Stimulated activated CD8-positive, alpha-beta memory T cell treated with anti-CD3 and anti-CD28 coated beads, Interleukin-7, amount 100 ng/mL, for 24 hours (primary cell): ENCODE results near the gene SNRPE.

Source experiments
- DNase-seq: peaks from one replicate; pipeline ENCODE4 v3.0.0-alpha.2; 2020; ENCODE audit warnings: low read depth

The SNRPE gene

GRCh38 chr1:203880606-203881005 is 19.2 kb downstream of the SNRPE start:
- no peak for DNase-seq

DNA sequence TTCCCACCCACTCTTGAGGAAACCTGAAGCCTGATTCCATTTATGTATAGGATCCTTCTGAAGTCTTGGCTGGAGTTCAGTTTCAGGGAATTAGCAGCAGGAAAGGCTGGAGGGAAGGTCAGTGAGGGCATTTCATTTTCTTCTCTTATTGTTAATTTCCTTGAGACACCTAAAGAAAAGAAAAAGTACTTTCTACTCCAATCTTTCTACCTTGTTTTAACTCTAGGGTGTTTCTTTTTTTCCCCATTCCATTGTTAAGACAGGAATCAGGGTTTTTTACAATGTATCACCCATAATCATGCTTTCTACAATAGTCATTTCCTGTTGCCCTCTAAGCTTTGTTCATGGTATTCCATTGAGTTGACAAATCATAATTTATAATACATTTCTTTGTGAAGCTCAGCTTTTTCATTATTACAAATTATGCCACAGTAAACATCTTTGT is 27.4 kb downstream of the SNRPE start:
- DNase-seq: no peak

DNA sequence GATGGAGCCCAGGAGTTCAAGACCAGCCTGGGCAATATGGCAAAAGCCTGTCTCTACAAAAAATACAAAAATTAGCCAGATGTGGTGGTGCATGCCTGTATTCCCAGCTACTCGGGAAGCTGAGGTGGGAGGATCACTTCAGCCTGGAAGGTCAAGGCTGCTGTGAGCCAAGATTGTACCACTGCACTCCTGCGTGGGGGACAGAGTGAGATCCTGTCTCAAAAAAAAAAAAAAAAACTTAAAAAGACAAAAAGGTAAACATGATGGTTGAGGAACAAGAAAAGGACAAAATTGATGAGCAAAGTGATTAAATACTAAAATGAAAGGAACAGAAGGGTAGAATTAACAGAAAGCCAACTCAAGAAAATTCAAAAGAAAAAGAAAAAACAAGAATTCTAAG is 30.6 kb downstream of the SNRPE start:
- DNase-seq: no peak

DNA sequence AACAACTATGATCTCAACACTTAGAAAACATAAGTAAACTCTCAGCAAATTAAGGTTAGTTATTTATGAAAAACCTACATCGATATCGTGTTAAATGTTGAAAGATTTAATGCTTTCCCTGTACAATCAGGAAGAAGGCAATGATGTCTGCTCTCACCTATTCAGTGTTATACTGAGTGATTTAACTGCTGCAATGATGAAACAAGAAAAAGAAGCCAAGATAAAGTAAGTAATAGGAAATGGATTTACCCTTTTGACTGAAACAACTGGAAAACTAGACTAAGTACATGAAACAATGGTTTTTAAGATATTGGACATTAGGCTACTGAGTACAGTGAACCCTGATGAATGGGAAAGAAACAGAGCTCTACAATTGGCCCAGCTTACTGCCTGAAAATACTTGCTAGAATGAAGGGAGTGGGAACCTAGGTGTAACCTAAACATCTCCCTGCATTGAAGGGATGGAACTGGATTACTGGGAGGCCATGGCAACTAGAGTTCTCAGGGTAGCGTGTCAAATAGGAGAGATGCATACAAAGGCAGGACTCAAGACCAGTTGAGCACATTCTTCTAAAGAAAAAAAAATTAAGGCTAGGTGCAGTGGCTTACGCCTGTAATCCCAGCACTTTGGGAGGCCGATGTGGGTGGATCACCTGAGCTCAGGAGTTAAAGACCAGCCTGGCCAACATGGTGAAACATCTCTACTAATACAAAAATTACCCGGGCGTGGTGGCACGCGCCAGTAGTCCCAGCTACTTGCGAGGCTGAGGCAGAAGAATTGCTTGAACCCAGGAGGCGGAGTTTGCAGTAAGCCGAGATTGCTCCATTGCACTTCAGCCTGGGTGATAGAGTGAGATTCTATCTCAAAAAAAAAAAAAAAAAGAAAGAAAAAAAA is 37.3 kb downstream of the SNRPE start:
- no peak for DNase-seq

- DNase-seq: no peak
These were observed 37.9 kb downstream of the SNRPE start for GRCh38 chr1:203899353-203899716.

- DNase-seq: no peak
These were observed 38.7 kb downstream of the SNRPE start for GRCh38 chr1:203899869-203900714.

- no peak for DNase-seq
These were observed 40.2 kb downstream of the SNRPE start for GRCh38 chr1:203901581-203901980.

DNA sequence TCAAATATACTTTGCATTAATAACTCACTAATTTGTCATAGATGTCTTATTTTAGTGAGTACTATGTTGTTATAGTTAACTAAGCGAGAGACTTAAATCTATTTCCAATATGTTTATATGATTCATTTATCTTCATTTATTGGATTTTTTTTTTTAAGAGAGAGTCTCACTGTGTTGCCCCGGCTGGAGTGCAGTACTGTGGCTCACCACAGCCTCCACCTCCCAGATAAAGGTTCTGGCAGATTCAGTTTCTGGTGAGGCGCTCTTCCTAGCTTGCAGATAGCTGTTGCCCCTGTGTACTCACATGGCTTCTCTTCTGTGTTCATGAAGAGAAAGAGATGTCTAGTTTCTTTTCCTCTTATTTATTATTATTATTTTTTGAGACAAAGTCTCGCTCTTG is 43.9 kb downstream of the SNRPE start:
- DNase-seq: no peak

DNA sequence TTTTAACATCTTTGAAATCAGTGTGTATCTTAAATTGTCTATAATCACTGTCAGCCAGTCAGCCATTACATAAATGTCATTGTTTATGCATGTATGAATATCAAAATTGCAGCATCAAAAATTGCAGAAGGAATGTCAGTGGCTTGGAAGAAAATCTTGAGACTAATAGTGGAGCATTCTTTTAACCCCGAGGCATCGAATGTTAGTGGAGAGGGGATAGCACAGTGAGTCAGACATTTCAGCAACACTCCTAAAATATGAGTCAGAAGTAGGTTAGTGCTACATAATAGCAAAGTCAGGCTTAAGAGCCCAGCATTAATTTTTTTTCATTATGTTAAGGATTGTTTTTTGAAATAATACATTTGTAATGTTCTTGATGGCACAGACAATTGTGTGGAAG is 45.5 kb downstream of the SNRPE start:
- DNase-seq: no peak

- DNase-seq: no peak
These were observed 46.5 kb downstream of the SNRPE start for GRCh38 chr1:203907901-203908300.

GRCh38 chr1:203911806-203912205 is 50.4 kb downstream of the SNRPE start:
- DNase-seq: no peak

DNA sequence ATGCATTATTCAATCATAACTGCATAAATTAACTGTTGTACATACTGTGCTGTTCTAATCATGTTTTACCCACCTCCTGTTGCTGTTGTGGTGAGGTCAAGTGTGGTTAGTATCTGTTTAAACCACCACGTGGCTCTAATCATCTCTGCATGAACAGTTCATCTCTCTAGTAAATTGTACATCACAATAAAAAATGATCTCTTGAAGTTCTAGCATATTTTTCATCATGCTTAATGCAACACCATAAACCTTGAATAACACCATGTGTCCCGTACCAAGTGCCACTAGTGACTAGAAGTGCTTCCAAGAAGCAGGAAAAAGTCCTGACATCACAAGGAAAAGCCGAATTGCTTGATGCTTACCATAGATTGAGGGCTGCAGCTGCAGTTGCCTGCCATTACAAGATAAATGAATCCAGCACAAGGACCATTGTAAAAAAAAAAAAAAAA is 51.7 kb downstream of the SNRPE start:
- DNase-seq: no peak

GRCh38 chr1:203914292-203914691 is 52.9 kb downstream of the SNRPE start:
- DNase-seq: no peak

DNA sequence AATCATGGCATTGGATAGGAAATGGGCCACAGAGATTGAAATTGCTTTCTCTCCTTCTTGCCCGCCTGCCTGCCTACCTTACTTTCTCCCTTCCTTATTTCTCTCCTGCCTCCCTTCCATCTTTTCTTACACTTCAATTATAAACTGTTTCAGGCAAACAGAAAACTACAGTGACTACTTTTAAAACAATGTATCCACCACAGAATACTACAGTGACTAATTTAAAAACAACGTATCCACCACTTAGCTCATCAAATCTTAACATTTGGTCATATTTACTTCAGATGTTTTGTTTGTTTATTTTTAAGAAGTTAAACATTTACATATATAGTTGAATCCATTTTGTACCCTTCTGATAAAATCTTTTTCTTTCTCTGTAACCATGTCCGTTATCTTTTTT is 54.4 kb downstream of the SNRPE start:
- DNase-seq: no peak

DNA sequence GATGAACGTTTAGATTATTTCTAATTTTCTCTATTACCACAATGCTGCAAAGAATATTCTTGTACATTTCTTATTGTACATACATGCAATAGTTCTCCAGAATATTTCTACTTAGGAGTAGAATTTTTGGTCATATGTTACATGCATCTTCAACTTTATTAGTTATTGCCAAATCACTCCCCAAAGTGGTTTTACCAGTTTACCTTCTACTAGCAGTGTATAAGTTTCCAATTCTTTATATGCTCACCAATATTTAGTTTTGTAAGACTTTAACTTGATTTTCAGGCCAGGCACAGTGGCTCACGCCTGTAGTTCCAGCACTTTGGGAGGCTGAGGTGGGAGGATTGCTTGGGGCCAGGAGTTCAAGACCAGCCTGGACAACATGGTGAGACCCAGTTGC is 55.4 kb downstream of the SNRPE start:
- DNase-seq: no peak
